Cardiac septum (tissue), 1 donor: ENCODE results near the gene PRDM8. TPM values are rescaled to one million over a fixed set of nuclear protein-coding genes. Genes with fewer than 3 reads are reported as not detected.
A peak's percentile ranks its signal among the peaks of the same experiment; 100 is the strongest.

Experiments used
- DNase-seq: peaks from one replicate; pipeline ENCODE4 v3.0.0-alpha.2; 2020; ENCODE audit warnings: low spot score
- intact Hi-C: fragments of 100-400 bp; cut with DNase I; formaldehyde crosslinking; loops from one replicate; pipeline ENCODE4 v1.14.0; 2022
- total RNA-seq: library from RNA; stranded (reverse); fragmentation: NEBNext Ultra II Directional; extraction: Animal tissue kit (Norgen Biotek cat#: 25700); gene quantifications from one replicate; pipeline ENCODE4 v1.2.1, GENCODE V29; 2021
- donor health status: DM: no; HTN: no; CAD: no.

PRDM8 gene
- total RNA-seq, 1 donor from 2014 or later, result 1.6 TPM

DNA sequence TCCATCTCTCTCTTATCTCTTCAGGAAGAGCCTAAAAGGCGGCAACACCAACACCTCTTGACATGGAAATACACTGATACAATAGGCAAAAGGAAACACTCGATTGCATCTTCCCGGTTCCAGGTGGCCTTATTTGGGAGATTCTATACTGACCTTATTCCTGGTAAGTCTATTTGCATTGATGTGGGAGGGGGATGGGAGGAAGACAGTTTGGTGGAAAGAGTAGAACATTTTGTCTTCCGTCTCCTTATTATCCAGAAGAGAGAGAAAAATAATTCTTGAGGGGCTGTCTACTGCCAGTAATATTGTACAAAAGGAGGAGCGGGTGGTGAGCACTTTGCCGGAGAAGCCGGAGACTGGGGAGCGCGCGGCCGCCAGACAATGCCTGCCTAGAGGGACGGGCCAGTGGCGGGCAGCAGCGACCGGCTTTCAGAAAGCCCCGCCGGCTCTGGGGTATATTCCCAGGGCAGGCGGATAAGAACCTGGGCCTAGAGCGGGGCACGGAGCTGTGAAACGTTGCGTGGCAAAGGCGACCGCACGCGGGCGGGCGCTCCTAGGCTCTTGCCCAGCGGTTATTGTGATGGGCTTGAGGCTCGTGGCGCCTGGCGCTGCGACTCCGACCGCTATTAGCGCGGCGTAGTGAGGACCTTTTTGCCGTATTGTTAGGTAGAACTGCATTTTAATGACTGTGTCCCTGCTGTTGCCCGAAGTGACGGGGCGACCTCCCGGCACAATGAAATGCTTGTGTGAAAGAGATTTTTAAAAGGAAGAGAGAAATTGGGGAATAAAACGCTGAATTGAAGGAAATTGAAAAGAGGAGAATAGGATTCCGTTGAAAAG, 518 bp downstream of the PRDM8 start:
- intact Hi-C loops, result no loop called here

DNA sequence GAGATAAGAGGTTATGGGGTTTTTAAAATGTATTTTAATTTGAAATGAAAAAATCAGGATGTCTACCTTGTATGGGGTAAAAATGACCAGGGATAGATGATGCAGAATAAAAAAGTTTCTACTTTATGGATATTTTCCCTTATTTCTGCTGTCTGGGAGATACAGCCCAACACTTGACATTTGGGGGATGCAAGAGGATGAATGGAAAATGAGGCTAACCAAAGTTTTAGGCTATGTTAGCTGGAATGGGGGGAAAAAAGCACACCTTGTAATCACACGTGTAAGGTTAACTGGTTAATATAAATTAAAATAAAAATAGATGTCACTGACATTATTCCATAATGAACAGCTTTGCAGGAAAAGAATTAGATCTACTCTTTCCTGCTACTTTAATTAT, 1.1 kb downstream of the PRDM8 start:
- intact Hi-C loops, result no loop called here
- no peak for DNase-seq

More for the DNA sequence above, 518 bp downstream of the PRDM8 start:
- DNase-seq, result no peak

DNA sequence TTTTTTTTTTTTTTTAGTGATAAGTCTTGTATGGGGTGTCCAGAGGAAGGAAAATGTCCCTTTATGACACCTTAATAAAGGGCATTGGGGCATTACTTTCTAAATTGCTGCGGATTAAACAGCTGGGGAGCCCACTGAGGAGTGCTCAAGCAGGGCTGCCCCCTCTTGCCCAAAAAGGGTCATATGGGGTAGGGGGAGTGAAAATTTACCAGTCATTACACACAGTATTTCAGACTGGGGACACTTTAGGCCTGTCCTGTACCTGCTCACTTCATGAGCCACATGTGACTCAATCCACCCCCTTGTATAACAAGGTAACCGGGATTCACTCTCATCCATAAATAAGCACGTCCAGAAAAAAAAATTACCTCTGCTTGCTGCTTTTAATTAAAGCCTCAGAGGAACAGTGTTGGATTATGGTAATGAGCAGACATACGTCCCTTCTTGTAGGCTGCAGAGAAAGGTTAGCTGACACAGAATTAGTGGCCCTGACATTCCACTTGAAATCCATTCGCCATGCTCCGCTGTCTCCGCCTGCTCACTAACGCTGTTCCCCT, 1.8 kb downstream of the PRDM8 start:
- intact Hi-C loops, result no loop called here
- no peak for DNase-seq

DNA sequence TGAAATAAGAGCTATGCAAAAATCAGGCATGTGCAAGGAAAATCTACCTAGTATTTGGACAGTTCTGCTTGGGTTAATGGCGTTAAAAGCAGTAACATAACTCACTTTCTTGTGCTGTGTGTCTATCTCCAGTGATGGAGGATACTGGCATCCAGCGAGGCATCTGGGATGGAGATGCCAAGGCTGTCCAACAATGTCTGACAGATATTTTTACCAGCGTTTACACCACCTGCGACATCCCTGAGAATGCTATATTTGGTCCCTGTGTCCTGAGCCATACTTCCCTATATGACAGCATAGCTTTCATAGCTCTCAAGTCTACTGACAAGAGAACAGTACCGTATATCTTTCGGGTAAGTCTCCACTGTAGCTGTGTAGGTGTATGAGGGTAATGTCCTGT, 2.6 kb downstream of the PRDM8 start:
- intact Hi-C loops, result loop anchor here (5.0 to 10.0 kb wide), 3 partner anchors 285 to 1248 kb away; no protein-coding TSS in a partner anchor
- no peak for DNase-seq

DNA sequence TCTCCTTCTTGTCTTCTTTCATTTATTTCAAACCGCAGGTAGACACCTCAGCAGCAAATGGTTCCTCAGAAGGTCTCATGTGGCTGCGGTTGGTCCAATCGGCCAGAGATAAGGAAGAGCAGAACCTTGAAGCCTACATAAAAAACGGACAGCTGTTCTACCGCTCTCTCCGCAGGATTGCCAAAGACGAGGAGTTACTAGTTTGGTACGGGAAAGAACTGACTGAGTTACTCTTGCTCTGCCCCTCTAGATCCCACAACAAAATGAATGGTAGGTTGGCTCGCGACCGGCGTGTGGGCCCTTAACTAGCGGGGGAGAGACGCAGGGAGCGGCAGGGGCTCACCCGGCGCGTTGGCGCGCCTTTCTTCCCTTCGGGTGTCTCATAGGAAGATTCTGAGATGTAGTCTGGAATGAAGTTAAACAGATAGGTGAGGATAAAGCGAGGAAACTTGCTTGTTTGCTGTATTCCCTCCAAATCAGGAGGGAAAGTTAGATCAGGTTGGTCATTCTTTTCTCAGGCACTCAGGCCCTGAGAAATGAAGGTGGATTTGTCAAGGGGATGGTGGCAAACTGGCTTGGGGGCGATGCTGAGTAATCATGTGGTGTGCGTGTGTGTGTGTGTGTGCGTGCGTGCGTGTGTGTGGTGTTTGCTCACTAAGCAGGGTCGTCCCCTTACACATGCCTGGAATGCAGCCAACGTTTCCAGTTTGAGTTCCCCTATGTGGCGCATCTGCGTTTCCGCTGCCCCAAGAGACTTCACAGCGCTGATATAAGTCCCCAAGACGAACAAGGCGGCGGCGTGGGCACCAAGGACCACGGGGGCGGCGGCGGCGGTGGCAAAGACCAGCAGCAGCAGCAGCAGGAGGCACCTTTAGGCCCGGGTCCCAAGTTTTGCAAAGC, 4.2 kb downstream of the PRDM8 start:
- no peak for DNase-seq
- intact Hi-C loops, result loop anchor here (2.0 to 10.0 kb wide), 4 partner anchors 17 to 1249 kb away; no protein-coding TSS in a partner anchor

DNA sequence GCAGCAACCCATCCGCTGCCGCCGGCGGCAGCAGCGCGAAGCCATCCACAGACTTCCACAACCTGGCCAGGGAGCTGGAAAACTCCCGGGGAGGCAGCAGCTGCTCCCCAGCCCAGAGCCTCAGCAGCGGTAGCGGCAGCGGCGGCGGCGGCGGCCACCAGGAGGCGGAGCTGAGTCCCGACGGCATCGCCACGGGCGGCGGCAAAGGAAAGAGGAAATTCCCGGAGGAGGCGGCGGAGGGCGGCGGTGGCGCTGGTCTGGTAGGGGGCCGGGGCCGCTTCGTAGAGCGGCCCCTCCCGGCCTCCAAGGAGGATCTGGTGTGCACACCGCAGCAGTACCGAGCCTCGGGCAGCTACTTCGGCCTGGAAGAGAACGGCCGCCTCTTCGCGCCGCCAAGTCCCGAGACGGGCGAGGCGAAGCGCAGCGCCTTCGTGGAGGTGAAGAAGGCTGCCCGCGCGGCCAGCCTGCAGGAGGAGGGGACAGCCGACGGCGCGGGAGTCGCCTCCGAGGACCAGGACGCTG, 4.9 kb downstream of the PRDM8 start:
- DNase-seq, result peak; percentile 95
- intact Hi-C loops, result loop anchor here (2.0 to 10.0 kb wide), 4 partner anchors 17 to 1250 kb away; no protein-coding TSS in a partner anchor

DNA sequence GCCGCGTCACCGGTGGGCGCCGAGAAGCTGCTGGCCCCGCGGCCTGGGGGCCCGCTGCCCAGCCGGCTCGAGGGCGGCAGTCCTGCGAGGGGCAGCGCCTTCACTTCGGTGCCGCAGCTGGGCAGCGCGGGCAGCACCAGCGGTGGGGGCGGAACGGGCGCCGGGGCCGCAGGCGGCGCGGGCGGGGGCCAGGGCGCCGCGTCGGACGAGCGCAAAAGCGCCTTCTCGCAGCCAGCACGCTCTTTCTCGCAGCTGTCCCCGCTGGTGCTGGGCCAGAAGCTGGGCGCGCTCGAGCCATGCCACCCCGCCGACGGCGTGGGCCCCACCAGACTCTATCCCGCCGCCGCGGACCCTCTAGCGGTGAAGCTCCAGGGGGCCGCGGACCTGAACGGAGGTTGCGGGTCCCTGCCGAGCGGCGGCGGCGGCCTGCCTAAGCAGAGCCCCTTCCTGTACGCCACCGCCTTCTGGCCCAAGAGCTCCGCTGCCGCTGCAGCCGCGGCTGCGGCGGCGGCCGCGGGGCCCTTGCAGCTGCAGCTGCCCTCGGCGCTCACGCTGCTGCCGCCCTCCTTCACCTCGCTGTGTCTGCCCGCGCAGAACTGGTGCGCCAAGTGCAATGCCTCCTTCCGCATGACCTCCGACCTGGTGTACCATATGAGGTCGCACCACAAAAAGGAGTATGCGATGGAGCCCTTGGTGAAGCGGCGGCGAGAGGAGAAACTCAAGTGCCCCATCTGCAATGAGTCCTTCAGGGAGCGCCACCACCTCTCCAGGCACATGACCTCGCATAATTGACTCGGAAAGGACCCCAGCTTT, 5.6 kb downstream of the PRDM8 start:
- no peak for DNase-seq
- intact Hi-C loops, result loop anchor here (2.0 to 10.0 kb wide), 4 partner anchors 18 to 1251 kb away; no protein-coding TSS in a partner anchor

DNA sequence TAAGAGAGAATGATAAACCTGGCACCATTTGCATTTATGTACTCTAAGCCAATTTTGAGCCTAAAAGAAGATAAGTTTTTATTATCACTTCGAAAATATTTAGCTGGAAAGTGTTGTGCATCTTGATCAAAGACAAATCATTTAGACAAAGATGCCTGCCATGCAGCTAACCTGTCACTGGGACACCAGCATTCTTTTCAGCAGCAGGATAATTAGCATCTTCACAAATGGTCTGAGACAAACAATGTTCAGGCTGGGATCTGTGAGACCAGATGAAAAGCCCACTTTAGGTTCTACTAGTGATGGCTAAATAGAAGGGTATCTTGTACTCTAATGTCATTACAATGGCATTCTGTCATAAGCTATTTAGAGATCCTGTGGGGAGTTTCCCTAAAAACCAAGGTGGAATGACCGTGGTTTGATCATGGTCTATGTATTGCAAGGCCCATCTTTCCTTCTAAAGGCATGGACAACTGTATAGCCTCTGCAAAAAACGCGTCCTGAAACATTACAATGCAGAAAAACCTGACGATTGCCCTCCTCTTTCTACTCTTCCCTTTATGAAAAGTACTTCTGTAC, 7.2 kb downstream of the PRDM8 start:
- no peak for DNase-seq
- intact Hi-C loops, result loop anchor here (5.0 to 10.0 kb wide), 3 partner anchors 290 to 1252 kb away; no protein-coding TSS in a partner anchor

DNA sequence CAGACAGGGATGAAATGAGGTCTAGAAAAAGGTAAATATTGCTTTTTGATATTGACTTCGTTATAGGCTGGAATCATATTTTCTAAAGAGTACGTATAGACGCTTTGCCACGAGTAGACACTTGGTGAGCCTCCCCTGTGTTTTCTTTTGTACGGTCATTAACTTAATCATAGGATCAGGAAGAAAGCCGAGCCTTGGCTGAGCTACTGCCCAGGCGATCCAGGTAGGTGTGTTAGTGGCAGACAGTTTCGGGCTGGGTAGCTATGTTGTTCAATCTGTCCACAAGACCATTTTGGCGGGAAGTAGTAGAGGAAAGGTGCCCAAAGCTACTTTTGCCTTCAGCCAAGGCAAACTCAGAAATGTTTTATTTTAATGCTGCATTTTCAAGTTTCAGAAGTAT, 8.8 kb downstream of the PRDM8 start:
- intact Hi-C loops, result loop anchor here (10.0 kb wide), 2 partner anchors 291 to 621 kb away; no protein-coding TSS in a partner anchor
- DNase-seq, result no peak

DNA sequence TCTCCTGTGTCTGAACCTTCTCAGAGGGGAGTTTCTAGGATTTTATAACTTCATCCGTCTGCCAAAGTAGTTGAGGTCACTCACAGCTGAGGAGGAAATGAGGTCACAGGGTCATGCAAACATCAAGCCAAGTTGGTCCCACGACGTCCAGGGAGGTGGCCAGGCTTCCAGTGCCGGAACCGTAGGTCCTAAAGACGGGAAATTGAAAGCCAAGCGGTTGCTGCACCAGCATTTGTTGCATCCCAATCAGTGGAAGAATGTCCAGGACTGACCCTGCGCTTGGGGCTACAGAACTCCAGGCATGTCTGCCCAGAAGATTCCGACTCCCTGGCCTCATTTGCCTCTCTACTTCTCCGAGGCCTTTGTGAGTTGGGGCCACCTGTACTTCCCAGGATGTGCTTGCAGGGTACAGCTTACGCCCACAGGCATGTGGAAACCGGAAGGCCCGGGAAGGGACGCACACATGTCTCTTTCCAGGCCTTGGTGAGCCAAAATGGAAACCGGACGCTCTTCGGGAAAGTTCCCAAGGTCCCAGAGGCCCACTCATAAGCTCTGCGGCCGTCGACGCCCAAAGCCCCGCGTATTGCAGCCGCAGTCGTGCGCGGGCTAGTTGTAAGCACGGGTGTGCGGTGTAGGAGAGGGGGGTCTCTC, 9.3 kb downstream of the PRDM8 start:
- intact Hi-C loops, result loop anchor here (10.0 kb wide), 2 partner anchors 292 to 622 kb away; no protein-coding TSS in a partner anchor
- DNase-seq, result no peak

DNA sequence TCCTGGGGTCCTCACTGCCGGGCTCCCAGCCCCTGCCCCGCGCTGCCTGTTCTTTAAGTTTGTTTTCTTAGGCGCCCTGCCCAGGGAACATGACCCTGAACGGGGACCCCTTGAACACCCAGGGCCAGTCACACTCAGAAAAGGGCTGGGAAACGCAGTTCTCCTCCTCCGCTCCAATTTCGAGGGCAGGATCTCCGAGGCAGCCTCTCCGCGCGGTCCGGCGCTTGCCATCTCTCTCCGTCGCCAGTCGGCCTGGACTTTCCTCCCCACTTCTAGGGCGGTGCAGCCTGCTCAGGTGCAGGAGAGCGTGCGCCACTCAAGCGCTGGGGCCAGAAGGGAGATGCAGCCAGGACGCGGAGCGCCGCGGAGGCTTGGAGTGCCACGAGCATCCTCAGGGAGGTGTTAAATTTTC, 9.9 kb downstream of the PRDM8 start:
- no peak for DNase-seq
- intact Hi-C loops, result loop anchor here (10.0 kb wide), 2 partner anchors 292 to 622 kb away; no protein-coding TSS in a partner anchor

DNA sequence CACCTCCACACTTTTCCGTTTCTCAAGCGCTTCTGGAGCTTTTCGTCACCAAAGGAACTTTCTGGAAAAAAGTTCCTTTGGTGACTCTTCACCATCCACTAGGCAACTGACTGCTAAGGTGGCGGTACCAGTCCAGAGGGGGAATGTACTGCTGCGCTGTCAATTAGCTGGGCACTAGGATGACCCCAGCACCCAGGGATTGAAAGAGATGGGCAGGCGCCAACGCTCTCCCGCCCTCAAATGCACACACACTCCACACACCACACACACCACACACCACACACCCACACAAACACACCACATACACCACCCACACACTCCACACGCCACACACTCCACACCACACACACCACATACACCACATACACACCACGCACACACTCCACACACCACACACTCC, 10.4 kb downstream of the PRDM8 start:
- DNase-seq, result no peak
- intact Hi-C loops, result loop anchor here (10.0 kb wide), 2 partner anchors 293 to 623 kb away; no protein-coding TSS in a partner anchor

DNA sequence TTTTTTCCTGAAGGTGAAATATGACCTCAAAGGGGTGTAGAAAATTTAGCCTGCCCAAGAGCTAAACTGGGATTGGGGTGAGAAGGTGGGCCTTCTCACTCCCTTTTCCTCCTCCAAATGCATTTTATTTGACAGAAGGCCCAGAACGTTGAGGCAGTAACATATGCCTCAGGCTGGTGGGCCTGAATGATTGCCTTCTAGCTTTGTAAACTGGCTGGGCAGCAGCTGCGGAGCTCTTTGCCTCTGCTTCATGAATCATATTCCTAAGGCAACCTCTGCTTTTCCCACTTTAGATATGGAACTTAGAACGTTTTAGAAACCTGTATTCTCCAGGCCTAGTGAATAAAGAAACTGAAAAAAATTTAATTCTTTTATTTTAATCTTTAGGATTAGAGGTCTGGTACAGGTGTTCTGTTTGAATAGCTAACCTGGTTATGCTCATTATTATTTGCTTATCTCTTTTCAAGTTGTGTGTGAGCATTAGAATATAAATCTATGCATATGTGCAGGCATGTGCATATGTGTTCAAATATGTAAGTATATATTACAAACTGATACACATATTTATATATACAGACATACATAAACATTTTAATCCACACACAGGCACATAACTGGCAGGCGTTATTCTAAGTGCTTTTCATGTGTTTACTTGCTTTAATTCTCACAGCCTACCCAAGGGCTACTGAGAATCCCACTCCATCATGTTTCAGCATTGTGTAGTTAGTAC, 11.5 kb downstream of the PRDM8 start:
- intact Hi-C loops, result loop anchor here (10.0 kb wide), 2 partner anchors 294 to 624 kb away; no protein-coding TSS in a partner anchor

DNA sequence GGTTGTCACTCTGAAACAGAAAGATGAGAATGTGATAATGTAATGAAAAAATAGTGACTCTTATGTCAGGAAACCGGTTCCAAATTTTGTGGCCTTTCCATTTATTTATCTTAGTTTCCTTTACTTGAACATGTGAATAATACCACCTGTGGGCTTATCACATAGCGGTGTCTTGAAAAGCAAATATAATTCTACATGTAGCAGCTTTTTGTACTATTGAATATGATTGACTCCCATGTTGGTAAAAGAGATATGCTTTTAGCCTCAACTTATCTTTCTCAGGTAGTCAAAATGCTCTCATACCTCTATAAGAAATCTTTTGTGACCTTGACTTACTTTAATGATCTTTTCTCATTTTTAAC, 12.0 kb downstream of the PRDM8 start:
- intact Hi-C loops, result loop anchor here (10.0 kb wide), 2 partner anchors 295 to 625 kb away; no protein-coding TSS in a partner anchor
- DNase-seq, result no peak

More for the DNA sequence above, 11.5 kb downstream of the PRDM8 start:
- no peak for DNase-seq

DNA sequence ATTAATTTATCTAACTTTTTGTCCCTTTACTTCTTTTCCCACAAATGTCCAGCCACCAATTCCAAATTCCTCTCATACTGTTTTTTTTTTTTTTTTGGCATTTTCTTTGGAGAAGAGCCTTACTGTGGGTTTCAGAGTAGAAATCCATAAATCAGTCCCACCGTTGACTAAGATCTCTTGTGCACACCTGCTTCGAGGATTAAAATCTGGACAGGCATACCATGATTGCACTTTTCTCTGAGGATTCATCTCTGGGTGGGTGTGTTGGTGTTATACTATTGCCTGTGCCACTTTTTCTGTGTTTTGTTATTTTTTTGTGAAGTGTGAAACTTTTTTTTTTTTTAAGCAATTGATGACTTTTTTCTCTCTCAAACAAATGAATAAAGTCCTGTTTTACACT, 13.2 kb downstream of the PRDM8 start:
- intact Hi-C loops, result no loop called here
- no peak for DNase-seq

DNA sequence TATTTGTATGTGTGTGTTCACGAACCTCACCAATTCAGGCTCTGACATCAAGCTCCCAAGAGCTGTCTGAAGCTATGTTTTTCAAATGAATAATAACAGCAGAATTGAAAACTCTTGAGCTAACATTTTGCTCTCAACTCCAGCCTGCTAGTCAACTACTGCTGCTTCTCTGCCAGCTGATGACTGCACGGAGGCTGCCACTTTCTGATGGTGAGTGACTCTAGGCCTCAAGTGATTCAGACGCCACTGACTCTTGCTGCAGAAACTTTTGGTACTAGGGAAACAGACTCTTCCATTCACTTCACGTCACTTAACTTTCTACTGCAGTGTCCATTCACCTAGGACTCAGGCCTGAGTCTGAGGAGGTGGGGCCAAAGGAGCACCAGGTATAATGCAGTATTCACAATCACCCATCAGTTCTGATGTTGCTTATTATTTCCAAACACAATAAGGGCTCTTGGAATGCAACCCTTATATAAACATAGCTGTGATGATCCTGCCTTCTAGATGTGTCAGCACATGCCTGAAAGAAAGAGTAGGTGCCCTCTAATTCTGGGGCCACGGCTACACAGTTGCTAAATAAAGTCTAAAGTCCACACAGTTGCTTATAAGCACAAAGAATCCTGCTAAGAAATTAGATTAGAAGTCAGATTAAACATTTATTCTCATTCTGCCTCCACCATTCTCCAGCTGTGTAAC, 16.0 kb downstream of the PRDM8 start:
- intact Hi-C loops, result no loop called here
- no peak for DNase-seq
